SH-SY5Y (cell line): Measurements from ENCODE around the gene CCDC149.

Experiments used
- GATA2 ChIP-seq: IDR thresholded peaks from 2 replicates; pipeline ENCODE4 v1.6.1; 2011; ENCODE audit warnings: mild to moderate bottlenecking, low read depth, low read length
- GATA3 ChIP-seq: IDR thresholded peaks from 2 replicates; pipeline ENCODE4 v1.6.1; 2011; ENCODE audit warnings: low read depth, mild to moderate bottlenecking, low read length, moderate library complexity

GRCh38 chr4:24867766-24868296 lies 45.0 kb downstream of the CCDC149 start:
- TF ChIP-seq GATA2 (no peak), GATA3 (no peak)
